Erythroblast (primary cell): ENCODE results near the gene PSMB11.

ENCODE experiments used
- DNase-seq, 2 experiments: peaks; one replicate each; lab custom pipeline; 2025; lab: John Stamatoyannopoulos, UW
- GATA1 ChIP-seq: IDR thresholded peaks from 2 replicates; pipeline ENCODE4 v1.6.1; 2011; ENCODE audit warnings: low read depth, mild to moderate bottlenecking, control low read depth, low read length, moderate library complexity
- POLR2A ChIP-seq: IDR thresholded peaks from 2 replicates; pipeline ENCODE4 v1.6.1; 2011; ENCODE audit warnings: mild to moderate bottlenecking, low read length

Gene PSMB11

DNA sequence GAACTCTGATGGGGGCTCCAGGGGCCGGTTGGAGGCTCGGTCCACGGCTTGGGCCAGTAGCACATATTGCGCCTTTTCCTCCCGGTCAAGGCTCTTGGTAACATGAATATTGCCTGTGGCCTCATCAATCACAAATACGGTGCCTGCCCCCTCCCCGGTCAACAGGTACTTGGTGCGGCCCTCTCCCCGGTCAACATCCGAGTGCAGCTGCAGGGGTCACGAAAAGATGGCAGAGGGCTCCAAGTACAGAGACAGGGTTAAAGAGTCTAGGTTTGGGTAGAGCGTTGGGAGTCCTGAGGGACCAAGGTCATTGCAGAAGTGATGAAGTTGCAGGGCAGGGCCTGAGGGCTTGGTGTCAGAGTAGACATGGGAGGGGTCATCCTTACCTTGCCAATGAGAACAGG is 13.1 kb downstream of the PSMB11 start:
- TF ChIP-seq GATA1 (no peak), POLR2A (no peak)
- no peak for DNase-seq

DNA sequence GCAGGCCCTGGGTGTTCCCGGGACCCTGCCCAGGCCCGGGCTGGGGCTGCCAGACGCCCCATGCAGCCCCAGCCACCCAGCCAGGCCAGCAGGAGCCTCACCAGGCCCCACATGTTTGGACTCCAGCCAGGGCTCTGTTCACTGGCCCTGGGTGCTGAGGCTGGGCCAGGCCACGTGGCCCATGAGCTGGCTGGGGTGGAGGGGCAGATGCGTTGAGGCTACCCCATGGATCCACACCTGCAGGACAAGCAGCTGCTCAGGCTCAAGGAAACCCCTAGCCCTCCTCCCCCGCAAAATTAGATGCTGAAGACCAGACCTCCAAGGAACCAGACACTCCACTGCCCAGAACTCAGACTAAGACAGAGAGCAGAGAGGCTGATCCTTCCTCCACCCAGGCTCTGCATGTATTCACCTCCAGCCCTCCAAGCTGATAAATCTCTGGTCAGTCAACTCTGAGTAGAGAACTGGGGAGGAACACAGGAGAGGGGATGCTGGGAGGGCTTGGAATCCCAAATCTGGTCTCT is 13.7 kb downstream of the PSMB11 start:
- TF ChIP-seq POLR2A (no peak), GATA1 (no peak)
- no peak for DNase-seq

DNA sequence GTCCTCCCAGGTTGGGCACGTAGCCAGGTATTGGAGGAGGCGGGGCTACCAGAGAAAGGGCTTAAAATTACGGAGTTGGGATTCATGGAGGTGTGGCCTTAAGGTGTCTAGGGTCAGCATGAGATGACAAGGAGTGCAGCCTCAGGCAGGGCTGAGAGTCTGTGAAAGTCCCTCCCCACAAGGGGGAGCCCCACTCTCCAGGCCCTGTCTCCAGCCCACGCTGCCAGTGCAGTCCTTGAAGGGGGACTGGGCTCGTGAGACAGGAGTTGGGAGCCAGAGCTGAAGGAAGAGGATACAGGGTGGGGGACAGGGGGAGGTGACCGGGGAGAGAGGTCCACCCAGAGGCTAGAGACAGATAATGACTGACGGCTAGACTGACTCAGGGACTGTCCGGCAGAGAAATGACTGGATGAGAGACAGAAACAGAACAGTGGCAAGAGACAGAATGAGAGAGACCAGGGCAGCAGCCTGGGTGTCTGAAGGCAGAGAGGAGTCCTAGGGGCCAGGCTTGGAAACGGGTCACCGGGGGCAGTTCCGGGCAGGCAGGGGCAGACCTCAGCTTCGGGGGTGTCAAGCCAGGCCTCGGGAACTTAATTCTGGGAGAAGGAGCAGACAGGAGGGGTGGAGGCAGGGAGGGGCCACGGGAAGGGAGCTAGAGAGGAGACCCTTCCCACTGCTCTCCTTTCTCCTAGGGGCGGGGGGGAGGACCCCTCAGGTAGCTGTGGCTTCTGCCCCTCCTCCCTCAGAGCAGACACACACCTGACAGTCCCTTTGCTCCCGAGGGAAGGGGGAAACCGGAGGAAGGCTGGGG is 14.3 kb downstream of the PSMB11 start:
- DNase-seq, result no peak
- no peak for TF ChIP-seq GATA1
- TF ChIP-seq POLR2A, result no peak

DNA sequence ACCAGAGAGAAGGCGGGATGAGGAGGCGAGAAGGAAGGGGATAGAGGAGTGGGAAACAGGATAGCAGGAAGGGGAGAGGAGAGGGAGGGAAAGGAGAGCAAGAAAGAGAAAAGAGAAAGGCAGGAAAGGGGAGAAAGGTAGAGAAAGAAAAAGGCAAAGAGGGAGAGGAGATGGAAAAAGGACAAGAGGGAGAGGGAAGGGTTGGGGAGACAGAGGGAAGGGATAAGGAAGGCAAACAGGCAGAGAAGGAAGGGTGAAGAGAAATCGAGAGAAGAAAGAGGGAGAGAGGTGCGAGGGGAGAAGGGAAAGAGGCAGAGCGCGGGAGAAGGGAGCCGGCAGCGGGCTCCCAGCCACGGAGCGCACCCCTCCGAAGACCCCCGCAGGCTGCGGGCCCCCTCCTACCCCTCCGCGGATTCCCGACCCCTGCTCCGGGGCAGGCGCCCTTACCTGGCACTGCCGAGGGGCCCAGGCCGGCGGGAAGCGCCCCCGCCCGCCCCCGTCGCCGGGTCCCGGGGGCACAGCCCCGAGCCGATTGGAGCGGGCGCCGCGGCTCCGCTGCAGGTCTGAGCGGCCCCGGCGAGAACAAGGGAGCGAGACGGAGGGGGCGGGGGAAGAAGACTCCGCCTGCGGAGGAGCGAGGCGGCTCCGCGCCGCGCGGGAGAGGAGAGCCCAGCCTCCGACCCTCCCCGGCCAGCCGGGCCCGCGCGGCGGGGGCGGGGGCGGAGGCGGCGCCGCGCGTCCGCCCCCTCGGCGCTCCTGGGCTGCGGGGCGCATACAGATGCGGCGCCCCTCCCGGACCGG is 15.1 kb downstream of the PSMB11 start, which contains the start of gene CDH24:
TSS of gene CDH24 (minus strand) at position 565 of the 801 bp plus-strand sequence. CDS start 1,787 bp downstream, outside the sequence.
- DNase-seq, result no peak
- TF ChIP-seq POLR2A (no peak), GATA1 (no peak)

DNA sequence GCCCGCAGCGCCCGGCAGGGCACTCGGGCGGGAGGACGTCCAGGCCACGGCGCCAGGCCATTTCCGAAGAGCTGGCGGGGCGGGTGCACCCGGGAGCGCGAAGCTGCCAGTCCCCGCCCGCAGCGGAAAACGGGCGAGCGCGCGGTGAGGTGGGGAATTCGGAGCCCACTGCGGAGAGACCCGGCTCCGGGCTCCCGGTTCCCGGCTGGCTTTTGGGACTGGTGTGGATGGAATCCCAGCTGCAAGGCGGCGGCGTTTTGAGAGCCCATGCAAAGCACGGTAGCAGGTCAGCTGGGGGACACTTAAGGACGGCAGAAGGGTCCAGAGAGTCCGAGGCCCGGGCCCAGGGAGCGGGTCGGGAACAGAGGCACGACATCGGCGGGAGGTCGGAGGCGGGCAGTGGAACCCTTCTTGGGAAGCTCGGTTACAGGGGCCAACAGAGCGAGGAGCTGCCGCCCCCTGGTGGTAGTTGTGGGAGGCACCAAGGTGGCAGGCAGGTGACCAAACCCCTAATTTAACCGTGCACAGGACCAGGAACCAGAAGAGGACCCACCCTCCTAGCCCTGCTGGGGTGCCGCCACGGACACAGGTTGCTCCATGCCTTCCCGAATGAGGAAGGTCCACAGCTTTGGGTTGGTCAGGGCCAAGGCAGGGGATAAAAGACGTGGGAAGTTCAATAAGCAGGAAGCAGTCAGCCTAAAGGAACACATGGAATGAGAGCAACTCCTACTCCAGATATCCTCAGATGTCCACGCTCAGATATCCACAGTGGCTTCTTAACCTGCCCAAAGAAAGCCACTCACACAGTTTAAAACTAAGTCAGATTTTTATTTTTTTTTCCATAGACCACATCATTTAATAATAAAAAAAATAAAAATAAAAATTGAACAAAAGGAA is 16.0 kb downstream of the PSMB11 start:
- DNase-seq, result no peak
- TF ChIP-seq GATA1 (no peak), POLR2A (no peak)

DNA sequence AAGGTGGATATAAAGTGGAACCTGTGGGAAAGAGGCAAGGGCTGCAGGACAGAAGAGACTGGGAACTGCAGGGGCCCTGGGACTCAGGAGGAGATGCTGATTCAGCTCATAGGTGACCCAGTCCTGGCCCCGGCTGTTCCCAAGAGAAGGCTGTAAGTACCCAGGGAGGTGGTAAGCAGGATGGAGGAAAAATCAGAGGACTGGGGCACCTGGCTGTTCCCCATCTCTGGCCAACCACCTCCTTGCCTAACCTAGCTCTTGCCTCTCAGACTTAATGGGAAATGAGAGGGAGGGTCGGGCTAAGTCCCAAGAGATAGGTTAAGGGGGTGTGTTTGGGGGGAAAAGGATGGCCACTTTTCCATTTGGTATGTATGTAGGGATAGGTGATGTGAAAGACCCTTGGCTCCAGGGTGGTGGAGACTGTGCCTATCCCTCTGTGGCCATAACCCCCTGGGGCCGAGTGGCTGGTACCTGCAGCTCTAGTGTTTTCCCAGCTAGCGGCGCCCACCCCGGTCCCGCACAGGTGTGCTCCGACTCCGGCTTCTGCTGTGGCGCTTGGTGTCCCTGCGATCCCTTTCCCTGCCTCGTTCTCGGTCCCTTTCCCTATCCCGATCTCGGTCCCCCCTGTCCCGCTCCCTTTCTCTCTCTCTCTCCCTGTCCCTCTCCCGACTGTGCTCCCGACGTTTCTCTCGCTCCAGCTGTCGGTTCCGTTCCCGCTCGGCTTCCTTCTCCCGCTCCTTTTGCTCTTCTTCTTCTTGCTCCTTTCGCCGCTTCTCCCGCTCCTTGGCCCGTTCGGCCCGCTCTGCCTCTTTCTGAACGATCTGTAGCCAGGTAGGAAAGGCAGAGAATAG is 16.9 kb downstream of the PSMB11 start:
- TF ChIP-seq POLR2A (no peak), GATA1 (no peak)

DNA sequence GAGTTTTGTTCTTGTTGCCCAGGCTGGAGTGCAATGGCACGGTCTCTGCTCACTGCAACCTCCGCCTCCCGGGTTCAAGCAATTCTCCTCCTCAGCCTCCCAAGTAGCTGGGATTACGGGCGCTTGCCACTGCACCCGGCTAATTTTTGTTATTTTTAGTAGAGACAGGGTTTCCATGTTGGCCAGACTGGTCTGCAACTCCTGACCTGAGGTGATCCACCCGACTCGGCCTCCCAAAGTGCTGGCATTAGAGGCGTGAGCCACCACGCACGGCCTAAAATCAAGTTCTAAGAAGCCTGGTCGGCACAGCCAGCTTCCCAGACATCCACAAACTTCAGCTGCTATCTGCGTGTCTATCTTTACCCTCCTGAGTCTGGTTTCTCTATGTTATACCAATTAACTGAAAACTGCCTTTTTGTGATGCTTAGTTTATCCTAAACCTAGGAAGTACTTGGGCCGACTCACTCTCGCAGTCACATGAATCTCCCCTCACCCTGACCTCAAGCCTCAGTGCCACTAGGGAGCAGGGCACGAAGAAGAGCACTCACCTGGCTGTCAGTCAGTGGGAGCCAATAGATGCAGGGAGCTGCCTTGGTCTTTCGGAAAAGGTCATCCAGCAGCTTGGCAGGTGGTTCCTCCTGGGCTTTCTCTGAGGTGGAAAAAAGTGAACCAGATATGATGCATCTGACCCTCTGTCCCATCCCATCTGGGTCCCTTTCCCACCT is 18.7 kb downstream of the PSMB11 start:
- TF ChIP-seq GATA1, result no peak
- TF ChIP-seq POLR2A, result no peak
- no peak for DNase-seq

More for the DNA sequence above, 16.9 kb downstream of the PSMB11 start:
- no peak for DNase-seq

DNA sequence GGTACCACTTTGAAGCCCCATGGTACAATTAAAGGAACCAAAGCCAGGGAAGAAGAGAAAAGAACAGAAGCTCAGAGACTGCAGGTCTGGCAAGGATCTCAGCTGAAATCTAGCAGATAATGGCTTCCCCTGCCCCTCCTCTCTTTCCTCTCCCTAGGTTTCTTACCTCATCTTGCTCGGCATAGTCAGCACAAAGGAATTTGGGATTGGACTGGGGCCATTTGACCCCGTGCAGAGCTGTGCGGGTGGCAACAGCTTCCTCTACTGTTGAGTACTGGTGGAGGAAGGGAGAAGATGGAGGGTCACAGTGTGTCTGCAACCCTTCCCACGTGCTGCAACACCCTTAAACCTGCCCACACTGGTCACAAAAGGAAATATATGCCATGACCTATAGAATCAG is 20.0 kb downstream of the PSMB11 start:
- no peak for DNase-seq
- no peak for TF ChIP-seq POLR2A
- no peak for TF ChIP-seq GATA1

DNA sequence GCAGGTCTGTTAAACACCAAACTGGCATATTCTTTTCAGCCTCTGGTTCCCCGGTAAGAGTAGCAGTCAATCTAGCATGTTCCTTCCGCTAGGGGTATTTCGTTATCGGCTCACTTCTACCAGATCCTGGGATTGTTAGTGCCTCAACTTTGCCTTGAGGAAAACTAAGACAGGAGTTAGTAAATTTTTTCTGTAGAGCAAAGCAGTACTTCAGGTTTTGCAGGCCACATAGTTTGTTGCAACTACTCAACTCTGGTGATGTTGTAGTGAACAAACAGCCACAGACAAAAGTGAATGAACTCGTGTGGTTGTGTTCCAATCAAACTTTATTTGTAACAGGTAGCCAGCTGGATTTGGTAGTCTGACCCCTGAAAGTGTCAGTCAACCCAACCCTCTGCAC is 21.6 kb downstream of the PSMB11 start:
- no peak for DNase-seq

DNA sequence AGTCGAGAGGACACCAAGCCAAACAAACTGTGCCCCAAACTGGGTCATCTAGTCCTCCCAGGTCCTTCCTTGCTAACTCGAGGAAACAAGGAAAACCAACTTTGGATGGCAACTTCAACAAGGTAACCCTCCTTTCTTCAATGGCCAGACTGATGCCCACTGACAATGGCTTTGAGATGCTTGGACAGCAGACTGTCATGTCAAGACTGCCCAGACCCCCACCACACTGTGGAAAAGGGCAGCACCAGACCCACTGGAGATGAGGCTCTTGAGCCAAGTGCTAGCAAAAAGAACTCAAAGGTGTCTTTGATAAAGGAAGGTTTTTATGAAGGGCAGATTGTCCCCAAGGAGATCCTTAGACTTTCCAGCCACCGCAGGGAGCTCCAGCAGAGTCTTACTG is 24.4 kb downstream of the PSMB11 start:
- TF ChIP-seq POLR2A (no peak), GATA1 (no peak)
- no peak for DNase-seq

More for the DNA sequence above, 21.6 kb downstream of the PSMB11 start:
- TF ChIP-seq GATA1 (no peak), POLR2A (no peak)

DNA sequence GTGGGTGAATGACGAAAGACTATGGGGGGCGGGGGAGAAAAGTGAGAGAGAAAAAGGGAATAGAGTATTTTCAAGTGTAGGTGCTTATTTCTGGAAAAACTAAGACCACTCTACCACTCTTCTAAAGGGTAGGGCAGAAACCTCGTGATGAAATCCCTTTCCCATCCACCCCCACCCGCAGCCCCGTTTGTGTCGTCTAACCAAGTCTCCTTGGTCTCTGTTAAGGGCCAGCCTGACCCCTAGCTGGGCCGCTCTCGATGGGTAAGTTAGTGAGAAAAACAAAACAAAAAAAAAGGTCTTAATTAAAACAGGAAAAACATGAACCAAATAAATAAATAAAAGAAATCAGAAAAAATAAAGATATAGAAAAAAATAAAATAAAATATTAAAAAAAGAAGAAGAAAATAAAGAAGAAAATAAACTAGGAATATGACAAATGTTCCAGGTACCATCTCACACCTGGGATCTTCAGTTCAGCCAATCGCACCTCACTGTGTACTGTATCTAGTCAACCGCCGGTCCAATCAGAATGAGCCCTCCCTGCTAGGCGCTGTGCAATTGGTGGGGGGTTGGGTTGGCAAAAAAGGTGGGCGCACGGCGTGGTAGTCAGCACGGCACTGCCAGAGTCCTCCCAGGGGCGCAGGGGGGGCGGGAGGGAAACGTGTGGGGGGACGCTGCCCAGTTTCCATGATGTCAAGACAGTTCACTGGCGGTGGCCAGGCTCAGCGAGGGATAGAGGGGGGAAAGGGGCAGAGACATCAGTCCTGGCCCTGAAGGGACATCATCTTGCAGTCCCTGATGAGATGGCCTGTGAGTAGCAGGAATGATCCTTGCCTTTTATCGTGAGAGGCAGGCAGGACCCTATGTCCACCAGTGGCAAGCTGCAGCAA is 25.1 kb downstream of the PSMB11 start:
- DNase-seq, result no peak
- TF ChIP-seq POLR2A, result no peak
- TF ChIP-seq GATA1, result no peak
